HepG2 (cell line): Measurements from ENCODE around the gene STARD6. TPM values are rescaled to one million over a fixed set of nuclear protein-coding genes. Genes with fewer than 3 reads are reported as not detected.

Experiments used
- FOXO1 ChIP-seq: sonication (generic); formaldehyde crosslinking; IDR thresholded peaks from 2 replicates; pipeline ENCODE4 v1.4.0; 2020; ENCODE audit warnings: missing genetic modification reagents
- HNF1B ChIP-seq: sonication (generic); formaldehyde crosslinking; IDR thresholded peaks from 2 replicates; pipeline ENCODE4 v1.5.1; 2020; ENCODE audit warnings: mild to moderate bottlenecking, moderate library complexity, missing genetic modification reagents
- JUND ChIP-seq: sonication (generic); formaldehyde crosslinking; IDR thresholded peaks from 2 replicates; pipeline ENCODE4 v1.8.0; 2022; ENCODE audit warnings: mild to moderate bottlenecking, missing genetic modification reagents
- NCOA1 ChIP-seq: sonication (generic); formaldehyde crosslinking; IDR thresholded peaks from 2 replicates; pipeline ENCODE4 v1.9.0; 2021; ENCODE audit warnings: missing genetic modification reagents
- NFRKB ChIP-seq: fragments of 450-650 bp; IDR thresholded peaks from 2 replicates; pipeline ENCODE4 v1.6.1; 2017
- NR3C1 ChIP-seq: sonication (generic); formaldehyde crosslinking; IDR thresholded peaks from 2 replicates; pipeline ENCODE4 v1.4.0; 2020; ENCODE audit warnings: missing genetic modification reagents
- PAWR ChIP-seq: sonication (generic); formaldehyde crosslinking; IDR thresholded peaks from 2 replicates; pipeline ENCODE4 v1.4.0; 2020; ENCODE audit warnings: missing genetic modification reagents, mild to moderate bottlenecking, borderline replicate concordance
- PBX2 ChIP-seq: IDR thresholded peaks from 2 replicates; pipeline ENCODE4 v1.6.1; 2016; ENCODE audit warnings: control low read depth
- PHF20 ChIP-seq: sonication (generic); formaldehyde crosslinking; IDR thresholded peaks from 2 replicates; pipeline ENCODE4 v1.5.0; 2020; ENCODE audit warnings: mild to moderate bottlenecking, missing genetic modification reagents
- PHF5A ChIP-seq: IDR thresholded peaks from one replicate; pipeline ENCODE4 v1.6.1; 2018; ENCODE audit warnings: low read depth, missing genetic modification reagents; ENCODE audit not compliant: unreplicated experiment
- SNAPC5 ChIP-seq: sonication (generic); formaldehyde crosslinking; IDR thresholded peaks from 2 replicates; pipeline ENCODE4 v1.8.1; 2023; ENCODE audit warnings: mild to moderate bottlenecking, missing genetic modification reagents, borderline replicate concordance
- TAF1 ChIP-seq: sonication (generic); formaldehyde crosslinking; IDR thresholded peaks from 2 replicates; pipeline ENCODE4 v1.4.0; 2020; ENCODE audit warnings: missing genetic modification reagents
- TFAP4 ChIP-seq: sonication (generic); IDR thresholded peaks from 2 replicates; pipeline ENCODE4 v1.6.1; 2016; ENCODE audit warnings: low read depth, borderline replicate concordance
- ZBTB14 ChIP-seq: sonication (generic); formaldehyde crosslinking; IDR thresholded peaks from 2 replicates; pipeline ENCODE4 v1.4.0; 2020; ENCODE audit warnings: missing genetic modification reagents
- ZBTB7B ChIP-seq: sonication (generic); formaldehyde crosslinking; IDR thresholded peaks from 2 replicates; pipeline ENCODE4 v1.4.0; 2020; ENCODE audit warnings: missing genetic modification reagents
- ZGPAT ChIP-seq: IDR thresholded peaks from 2 replicates; pipeline ENCODE4 v1.6.1; 2016; ENCODE audit warnings: mild to moderate bottlenecking
- ZNF367 ChIP-seq: sonication (generic); formaldehyde crosslinking; IDR thresholded peaks from 2 replicates; pipeline ENCODE4 v1.4.0; 2020; ENCODE audit warnings: missing genetic modification reagents, borderline replicate concordance
- ZNF703 ChIP-seq: sonication (generic); formaldehyde crosslinking; IDR thresholded peaks from 2 replicates; pipeline ENCODE4 v1.5.1; 2020; ENCODE audit warnings: missing genetic modification reagents, mild to moderate bottlenecking, moderate library complexity, borderline replicate concordance
- ZNF724P ChIP-seq: sonication (generic); formaldehyde crosslinking; IDR thresholded peaks from 2 replicates; pipeline ENCODE4 v1.8.0; 2022; ENCODE audit warnings: missing genetic modification reagents, borderline replicate concordance
- ZNF737 ChIP-seq: sonication (generic); formaldehyde crosslinking; IDR thresholded peaks from 2 replicates; pipeline ENCODE4 v1.5.0; 2020; ENCODE audit warnings: missing genetic modification reagents, mild to moderate bottlenecking, borderline replicate concordance
- ZNF776 ChIP-seq: sonication (generic); formaldehyde crosslinking; IDR thresholded peaks from 2 replicates; pipeline ENCODE4 v1.4.0; 2020; ENCODE audit warnings: mild to moderate bottlenecking, missing genetic modification reagents
- ZSCAN22 ChIP-seq: sonication (generic); formaldehyde crosslinking; IDR thresholded peaks from 2 replicates; pipeline ENCODE4 v1.4.0; 2020; ENCODE audit warnings: mild to moderate bottlenecking, missing genetic modification reagents
- polyA plus RNA-seq, 8 experiments: library from polyadenylated mRNA; depleted of rRNA in 3 of 8; stranded (reverse) in 7 of 8; unstranded in 1 of 8; fragments of >200 nt; fragmentation: Illumina TruSeq in 4 of 8; extraction: Trizol in 4 of 8; gene quantifications; 2 replicates each; pipeline versions ENCODE4 v1.2.1 to v1.2.3, GENCODE V29; 2011 to 2016; ENCODE audit warnings: low read depth in 4 of 8, missing spikeins in 1 of 8, mixed read lengths in 1 of 8; ENCODE audit not compliant: insufficient read depth in 1 of 8
- total RNA-seq, 5 experiments: library from RNA; depleted of rRNA; stranded (reverse); fragments of >200 nt; fragmentation: Illumina TruSeq; extraction: Trizol; gene quantifications; 2 replicates each; pipeline ENCODE4 v1.2.3, GENCODE V29; 2016; ENCODE audit warnings: low read depth in 1 of 5

Gene STARD6
- total and polyA plus RNA-seq, 2 of the 13 experiments (the other 11 are each of a cell fraction or from before 2014, with no cell fraction given) = not detected

- TF ChIP-seq ZGPAT (CRISPR knock-in tag) (no peak), NFRKB (no peak), ZNF737 (CRISPR knock-in tag) (no peak), SNAPC5 (CRISPR knock-in tag) (no peak), PHF20 (CRISPR knock-in tag) (no peak), PHF5A (CRISPR knock-in tag) (no peak), ZNF724P (CRISPR knock-in tag) (no peak), FOXO1 (no peak), NR3C1 (CRISPR knock-in tag) (no peak), ZNF367 (CRISPR knock-in tag) (no peak), TFAP4 (no peak), ZSCAN22 (CRISPR knock-in tag) (no peak), ZBTB14 (no peak), PAWR (CRISPR knock-in tag) (no peak), ZNF703 (no peak), ZNF776 (no peak), TAF1 (CRISPR knock-in tag) (no peak), HNF1B (CRISPR knock-in tag) (no peak), PBX2 (CRISPR knock-in tag) (no peak), ZBTB7B (no peak), NCOA1 (no peak), JUND (CRISPR knock-in tag) (peak; percentile 97)
Observed at GRCh38 chr18:54388203-54389142, 30.8 kb upstream of the STARD6 start (continued).
